Activated naive CD4-positive, alpha-beta T cell treated with anti-CD3 and anti-CD28 coated beads, Interleukin-2, amount 50 U/mL, for 72 hours (primary cell): ENCODE data around the gene LMO2. TPM values are rescaled to one million over a fixed set of nuclear protein-coding genes. Genes with fewer than 3 reads are reported as not detected.

Source experiments
- ATAC-seq, 2 donors: fragments of 150-1000 bp; cut with Tn5 transposase; 2 replicates each; pipeline ENCODE4 v1.10.0; 2021; ENCODE audit warnings: mild to moderate bottlenecking in 2 of 2, moderate library complexity in 2 of 2
- DNase-seq, 2 donors: peaks; one replicate each; pipeline ENCODE4 v3.0.0; 2021 to 2022; ENCODE audit warnings: low spot score in 2 of 2
- H3K27ac Mint-ChIP-seq, 2 donors: one replicate each; pipeline ENCODE4 v1.8.0; 2022; ENCODE audit warnings: mild to moderate bottlenecking in 2 of 2, mixed read lengths in 2 of 2
- H3K36me3 Mint-ChIP-seq, 2 donors: one replicate each; pipeline ENCODE4 v1.8.0; 2022; ENCODE audit warnings: mixed read lengths in 2 of 2
- H3K9me3 Mint-ChIP-seq, 2 donors: one replicate each; pipeline ENCODE4 v1.8.0; 2022; ENCODE audit warnings: mixed read lengths in 2 of 2
- total RNA-seq, 2 donors: library from RNA; stranded (reverse); gene quantifications; one replicate each; pipeline ENCODE4 v1.2.3, GENCODE V29; 2022

Gene LMO2
- total RNA-seq, 2 donors from 2014 or later, result not detected

- peaks cover 0 to 5% of the 10 kb centered on the region in 2 donors for H3K9me3 Mint-ChIP-seq
These were observed 7.6 kb upstream of the LMO2 start for GRCh38 chr11:33899400-33900037.

GRCh38 chr11:33898957-33899356 lies 7.1 kb upstream of the LMO2 start:
- ATAC-seq (no peak), DNase-seq (no peak)
- no peaks in the 10 kb centered on the region for H3K36me3 Mint-ChIP-seq
- H3K9me3 Mint-ChIP-seq, result peaks cover 0 to 5% of the 10 kb centered on the region in 2 donors
- H3K27ac Mint-ChIP-seq, result no peak overlapping the region

More at GRCh38 chr11:33899400-33900037, 7.6 kb upstream of the LMO2 start:
- H3K36me3 Mint-ChIP-seq, result no peaks in the 10 kb centered on the region
- no peak overlapping the region for H3K27ac Mint-ChIP-seq
- DNase-seq (no peak), ATAC-seq (no peak)

GRCh38 chr11:33897761-33898375 lies 6.0 kb upstream of the LMO2 start:
- H3K27ac Mint-ChIP-seq, result no peak overlapping the region
- peaks cover 0 to 5% of the 10 kb centered on the region in 2 donors for H3K9me3 Mint-ChIP-seq
- ATAC-seq, result no peak
- no peak for DNase-seq
- no peaks in the 10 kb centered on the region for H3K36me3 Mint-ChIP-seq

GRCh38 chr11:33896911-33897310 lies 5.0 kb upstream of the LMO2 start:
- H3K27ac Mint-ChIP-seq, result no peak overlapping the region
- H3K9me3 Mint-ChIP-seq, result no peaks in the 10 kb centered on the region
- no peaks in the 10 kb centered on the region for H3K36me3 Mint-ChIP-seq
- ATAC-seq (no peak), DNase-seq (no peak)

- no peak for DNase-seq
- Mint-ChIP-seq H3K9me3 (no peaks in the 10 kb centered on the region), H3K27ac (no peak overlapping the region), H3K36me3 (no peaks in the 10 kb centered on the region)
- no peak for ATAC-seq
These were observed 3.9 kb upstream of the LMO2 start for GRCh38 chr11:33895752-33896137.

- Mint-ChIP-seq H3K27ac (peak overlapping the region in 1 of 2 donors; percentile 9), H3K36me3 (no peaks in the 10 kb centered on the region), H3K9me3 (no peaks in the 10 kb centered on the region)
- ATAC-seq (no peak), DNase-seq (no peak)
These were observed 2.5 kb upstream of the LMO2 start for GRCh38 chr11:33894398-33894746.

GRCh38 chr11:33893711-33894397 lies 2.0 kb upstream of the LMO2 start:
- ATAC-seq (peak; percentile 98), DNase-seq (peak; percentile 71 to 87)
- Mint-ChIP-seq H3K9me3 (no peaks in the 10 kb centered on the region), H3K36me3 (no peaks in the 10 kb centered on the region), H3K27ac (peak overlapping the region; percentile 9 to 80)

- Mint-ChIP-seq H3K9me3 (no peaks in the 10 kb centered on the region), H3K27ac (peak overlapping the region; percentile 9 to 80), H3K36me3 (no peaks in the 10 kb centered on the region)
- DNase-seq (no peak), ATAC-seq (no peak)
These were observed 1.2 kb upstream of the LMO2 start for GRCh38 chr11:33892906-33893594.

- Mint-ChIP-seq H3K36me3 (no peaks in the 10 kb centered on the region), H3K9me3 (no peaks in the 10 kb centered on the region), H3K27ac (no peak overlapping the region)
- ATAC-seq (no peak), DNase-seq (no peak)
These were observed 2.0 kb downstream of the LMO2 start for GRCh38 chr11:33889821-33890378.

- H3K9me3 Mint-ChIP-seq, result no peaks in the 10 kb centered on the region
- ATAC-seq (no peak), DNase-seq (no peak)
- no peak overlapping the region for H3K27ac Mint-ChIP-seq
- no peaks in the 10 kb centered on the region for H3K36me3 Mint-ChIP-seq
These were observed 2.6 kb downstream of the LMO2 start for GRCh38 chr11:33889296-33889695.

- DNase-seq, result no peak
- Mint-ChIP-seq H3K9me3 (no peaks in the 10 kb centered on the region), H3K27ac (no peak overlapping the region), H3K36me3 (no peaks in the 10 kb centered on the region)
- ATAC-seq, result no peak
These were observed 4.0 kb downstream of the LMO2 start for GRCh38 chr11:33887886-33888285.

GRCh38 chr11:33885338-33886005 lies 6.4 kb downstream of the LMO2 start:
- Mint-ChIP-seq H3K27ac (no peak overlapping the region), H3K36me3 (no peaks in the 10 kb centered on the region), H3K9me3 (no peaks in the 10 kb centered on the region)
- ATAC-seq (no peak), DNase-seq (no peak)

GRCh38 chr11:33884601-33885000 lies 7.3 kb downstream of the LMO2 start:
- ATAC-seq (no peak), DNase-seq (no peak)
- no peak overlapping the region for H3K27ac Mint-ChIP-seq
- H3K9me3 Mint-ChIP-seq, result no peaks in the 10 kb centered on the region
- H3K36me3 Mint-ChIP-seq, result no peaks in the 10 kb centered on the region

- ATAC-seq, result no peak
- Mint-ChIP-seq H3K36me3 (no peaks in the 10 kb centered on the region), H3K27ac (no peak overlapping the region), H3K9me3 (no peaks in the 10 kb centered on the region)
- DNase-seq, result no peak
These were observed 7.8 kb downstream of the LMO2 start for GRCh38 chr11:33884035-33884434.

GRCh38 chr11:33881651-33882503 lies 10.0 kb downstream of the LMO2 start:
- H3K27ac Mint-ChIP-seq, result no peak overlapping the region
- H3K36me3 Mint-ChIP-seq, result no peaks in the 10 kb centered on the region
- ATAC-seq (no peak), DNase-seq (no peak)
- no peaks in the 10 kb centered on the region for H3K9me3 Mint-ChIP-seq

GRCh38 chr11:33880979-33881378 lies 10.9 kb downstream of the LMO2 start:
- Mint-ChIP-seq H3K9me3 (no peaks in the 10 kb centered on the region), H3K27ac (no peak overlapping the region), H3K36me3 (peaks cover 0 to 4% of the 10 kb centered on the region in 2 donors)
- ATAC-seq (no peak), DNase-seq (no peak)
